RPMI8226 (cell line): Measurements from ENCODE around the gene BRCC3.
"Not testable (repeated sequence)": the region's sequence is repeated elsewhere in the genome, so short reads cannot be mapped to it uniquely, and the experiment has no call there.

Experiments used
- DNase-seq: peaks from one replicate; pipeline ENCODE4 v3.0.0-alpha.2; 2015

The BRCC3 gene

GRCh38 chrX:155061760-155062159 lies 9.5 kb upstream of the BRCC3 start:
- DNase-seq, result no peak

- no peak for DNase-seq
Observed at GRCh38 chrX:155065035-155065734, 6.1 kb upstream of the BRCC3 start.

DNA sequence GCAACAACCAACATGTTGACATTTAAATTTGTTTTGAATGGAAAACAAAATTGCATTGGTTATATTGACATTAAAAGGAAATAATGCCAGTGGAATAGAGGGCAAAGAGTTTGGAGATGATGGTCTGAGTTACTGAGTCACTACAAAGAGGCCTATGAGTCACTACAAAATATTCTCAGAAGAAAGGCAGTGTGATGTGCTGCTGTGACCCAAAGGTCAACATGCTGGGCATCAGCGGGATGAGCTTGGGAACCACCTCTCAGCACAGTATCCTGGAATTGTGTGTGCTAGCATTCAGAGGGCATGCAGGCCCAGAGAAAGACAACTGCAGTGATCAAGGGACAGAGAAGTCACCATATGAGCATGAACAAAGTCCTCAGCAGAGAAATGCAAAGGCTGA lies 3.1 kb upstream of the BRCC3 start:
- no peak for DNase-seq

DNA sequence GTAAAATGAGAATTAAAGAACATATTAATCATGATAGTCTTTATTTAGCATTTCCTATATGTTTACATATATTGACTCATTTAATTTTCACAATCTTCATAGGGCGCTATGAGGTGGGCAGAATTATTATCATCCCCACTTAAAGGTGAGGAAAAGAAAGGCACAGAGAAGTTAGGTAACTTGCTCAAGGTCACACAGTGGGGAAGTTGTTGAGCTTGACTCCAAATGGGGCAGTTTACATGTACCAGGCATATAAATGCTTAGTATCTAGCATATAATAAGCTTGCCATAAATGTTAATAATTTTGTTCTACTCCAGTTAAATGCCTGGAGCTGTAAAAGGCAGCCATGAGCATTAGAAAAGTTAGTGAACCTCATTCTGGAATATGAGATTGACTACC lies 1.9 kb upstream of the BRCC3 start:
- DNase-seq, result no peak

DNA sequence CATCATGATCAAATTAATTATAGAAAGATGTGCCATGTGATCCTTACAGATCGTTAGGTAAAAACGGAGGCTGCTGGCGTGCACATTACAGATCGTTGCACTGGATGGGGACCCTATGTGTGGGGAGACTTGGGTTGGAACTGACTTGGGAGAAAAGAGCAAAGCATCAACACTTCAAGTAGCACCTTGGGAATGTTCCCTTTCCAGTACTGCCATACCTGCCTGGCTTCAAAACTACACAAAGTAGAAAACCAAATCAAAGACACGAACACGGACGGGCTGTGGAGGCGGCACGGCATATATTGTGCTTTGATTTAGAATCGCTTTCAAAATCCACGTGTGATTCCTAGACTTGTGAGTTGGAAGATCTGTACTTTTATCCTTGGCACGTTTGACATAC lies 1.3 kb upstream of the BRCC3 start:
- DNase-seq, result peak; percentile 8

- DNase-seq, result no peak
Observed at GRCh38 chrX:155070663-155070974, 689 bp upstream of the BRCC3 start.

- DNase-seq, result peak; percentile 36
Observed at GRCh38 chrX:155071694-155072280, 479 bp downstream of the BRCC3 start.

DNA sequence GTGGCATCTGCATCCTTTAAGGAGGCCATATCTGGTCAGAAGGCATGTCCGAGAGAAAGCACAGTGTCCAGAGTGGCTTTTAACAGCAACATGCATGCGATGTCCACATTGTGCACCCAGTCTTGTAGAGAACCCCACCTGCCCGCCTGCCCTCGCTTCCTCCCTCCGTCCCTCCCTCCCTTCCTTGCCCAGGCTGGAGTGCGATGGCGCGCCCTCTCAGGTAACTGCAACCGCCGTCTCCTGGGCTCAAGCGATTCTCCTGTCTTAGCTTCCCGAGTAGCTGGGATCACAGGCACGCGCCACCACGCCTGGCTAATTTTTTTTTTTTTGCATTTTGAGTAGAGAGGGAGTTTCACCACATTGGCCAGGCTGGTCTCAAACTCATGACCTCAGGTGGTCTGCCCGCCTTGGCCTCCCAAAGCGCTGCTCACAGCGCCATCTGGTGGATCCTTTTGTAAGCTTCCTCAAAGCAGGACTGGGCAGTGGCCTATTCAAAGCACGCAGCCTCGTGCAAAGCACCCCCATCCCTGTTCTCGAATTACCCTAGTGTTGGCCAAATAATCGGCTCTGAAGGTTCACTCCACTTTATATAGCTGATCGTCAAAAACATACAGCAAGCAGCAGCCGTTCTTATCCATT lies 15.0 kb downstream of the BRCC3 start:
- DNase-seq, result peak; percentile 16

GRCh38 chrX:155086961-155087735 lies 15.8 kb downstream of the BRCC3 start:
- no peak for DNase-seq

GRCh38 chrX:155094468-155095061 lies 23.3 kb downstream of the BRCC3 start:
- peak; percentile 43 for DNase-seq

DNA sequence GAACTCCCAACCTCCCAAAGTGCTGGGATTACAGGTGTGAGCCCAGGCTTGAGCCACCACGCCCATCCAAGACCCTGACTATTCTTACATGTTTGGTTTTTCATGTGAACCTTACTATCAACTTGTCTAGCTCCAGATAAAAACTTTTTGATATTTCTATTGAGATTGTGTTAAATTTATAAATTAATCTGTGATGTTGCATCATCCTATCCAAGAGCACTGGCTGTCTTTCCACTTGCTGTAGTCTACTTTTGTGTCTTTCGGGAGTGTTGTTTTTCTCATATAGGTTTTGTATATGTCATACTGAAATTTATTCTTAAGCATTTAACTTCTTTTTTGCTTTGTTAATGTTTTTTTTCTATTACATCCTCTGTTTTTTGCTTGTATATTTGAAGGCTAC lies 34.6 kb downstream of the BRCC3 start:
- DNase-seq, result no peak

DNA sequence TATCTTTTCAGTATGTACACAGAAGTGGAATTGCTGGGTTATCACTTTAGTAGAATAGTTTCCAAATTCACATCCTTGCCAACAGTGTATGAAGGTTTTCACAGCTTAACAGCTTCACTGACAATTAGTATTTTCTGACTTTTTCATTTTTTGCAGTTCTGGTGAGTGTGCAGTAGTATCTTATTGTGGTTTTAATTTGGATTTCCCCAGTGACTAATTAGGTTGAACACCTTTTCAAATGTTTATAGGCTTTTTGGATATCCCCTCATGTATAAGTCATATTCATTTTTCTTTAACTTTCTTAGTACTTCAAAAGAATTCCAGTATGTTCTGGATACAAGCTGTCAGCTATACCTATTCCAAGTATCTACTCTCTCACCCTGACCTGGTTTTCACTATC lies 37.1 kb downstream of the BRCC3 start:
- DNase-seq, result no peak

- no peak for DNase-seq
Observed at GRCh38 chrX:155112171-155112570, 40.9 kb downstream of the BRCC3 start.

- no peak for DNase-seq
Observed at GRCh38 chrX:155113097-155113496, 41.8 kb downstream of the BRCC3 start.

- DNase-seq, result no peak
Observed at GRCh38 chrX:155115174-155115819, 44.0 kb downstream of the BRCC3 start.

- DNase-seq, result no peak
Observed at GRCh38 chrX:155127465-155127864, 56.2 kb downstream of the BRCC3 start.

DNA sequence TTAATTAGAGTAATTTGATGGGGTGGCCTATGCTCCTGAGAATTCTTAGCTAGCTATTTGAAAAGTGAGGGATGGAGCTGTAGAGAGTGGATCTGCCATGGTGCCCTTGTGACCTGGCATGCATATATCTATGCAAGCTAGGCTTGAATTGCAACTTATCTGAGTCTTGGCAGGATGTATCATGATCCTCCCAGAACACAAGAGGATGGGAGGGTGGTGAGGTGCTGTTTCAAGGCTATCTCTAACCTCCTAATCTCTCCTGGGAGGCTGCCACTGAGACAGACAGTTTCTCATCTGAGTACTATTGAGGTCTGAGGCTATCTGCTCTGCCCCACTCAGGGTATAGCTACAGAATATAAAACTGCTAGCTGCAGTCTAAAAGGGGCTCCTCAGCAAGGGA lies 56.6 kb downstream of the BRCC3 start:
- no peak for DNase-seq

DNA sequence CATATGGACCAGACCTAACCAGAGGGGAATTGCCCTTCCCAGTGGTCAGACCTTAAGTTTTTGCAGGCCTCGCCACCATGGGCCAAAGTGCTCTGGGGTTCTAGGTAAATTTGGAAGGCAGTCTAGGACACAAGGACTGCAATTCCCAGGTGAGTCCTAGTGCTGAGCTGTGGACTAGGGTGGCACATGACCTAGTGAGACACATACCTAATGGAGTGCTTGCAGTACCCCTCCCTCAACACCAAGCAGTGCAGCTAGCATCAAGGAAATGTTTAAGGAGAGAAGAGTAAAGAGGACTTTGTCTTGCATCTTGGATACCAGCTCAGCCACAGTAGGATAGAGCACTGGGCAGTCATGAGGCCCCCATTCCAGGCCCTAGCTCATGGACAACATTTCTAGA lies 60.8 kb downstream of the BRCC3 start:
- DNase-seq, result no peak

DNA sequence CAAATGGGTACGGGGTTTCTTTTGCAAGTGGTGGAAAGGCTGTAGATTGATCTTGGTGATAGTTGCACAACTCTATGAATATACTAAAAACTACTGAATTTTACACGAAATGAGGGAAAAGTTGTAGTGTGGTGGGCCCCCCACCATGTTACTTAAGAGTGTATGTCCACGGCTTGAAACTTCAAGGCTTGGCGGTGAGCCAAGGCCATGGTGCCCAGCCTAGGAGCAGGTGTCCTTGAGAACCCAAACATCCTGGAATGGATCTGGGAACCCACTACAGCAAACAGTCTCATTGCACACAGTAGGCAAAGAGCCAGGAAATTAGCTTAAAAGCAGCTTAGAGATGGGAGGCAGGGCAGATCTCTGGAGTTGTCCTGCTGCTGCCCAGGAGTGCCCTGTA lies 62.9 kb downstream of the BRCC3 start:
- no peak for DNase-seq

DNA sequence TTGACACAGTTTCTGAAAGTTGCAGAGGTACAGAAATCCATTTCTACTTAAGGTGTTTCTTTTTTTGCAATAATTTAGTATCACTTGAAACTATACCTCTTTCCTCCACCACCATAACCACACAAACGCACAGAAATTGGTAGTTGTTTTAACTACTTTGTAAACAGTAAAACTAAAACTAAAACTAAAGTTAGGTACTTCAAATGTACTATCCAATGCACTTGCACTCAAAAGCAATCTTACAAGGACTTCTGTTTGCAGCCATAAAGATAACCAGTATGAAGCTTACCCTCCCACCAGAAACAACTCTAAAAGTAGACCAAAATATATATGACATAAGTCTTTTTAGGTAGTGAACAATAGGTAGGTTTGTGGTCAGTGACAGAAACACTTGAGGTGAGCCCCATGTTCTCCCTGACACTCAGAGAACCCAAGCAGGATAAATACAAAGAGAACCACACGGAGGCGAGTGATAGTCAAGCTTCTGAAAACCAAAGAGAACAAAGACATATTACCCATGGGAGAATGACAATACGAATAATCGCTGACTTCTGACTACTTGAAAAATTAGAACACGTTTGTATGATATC lies 72.7 kb downstream of the BRCC3 start:
- DNase-seq, result no peak

DNA sequence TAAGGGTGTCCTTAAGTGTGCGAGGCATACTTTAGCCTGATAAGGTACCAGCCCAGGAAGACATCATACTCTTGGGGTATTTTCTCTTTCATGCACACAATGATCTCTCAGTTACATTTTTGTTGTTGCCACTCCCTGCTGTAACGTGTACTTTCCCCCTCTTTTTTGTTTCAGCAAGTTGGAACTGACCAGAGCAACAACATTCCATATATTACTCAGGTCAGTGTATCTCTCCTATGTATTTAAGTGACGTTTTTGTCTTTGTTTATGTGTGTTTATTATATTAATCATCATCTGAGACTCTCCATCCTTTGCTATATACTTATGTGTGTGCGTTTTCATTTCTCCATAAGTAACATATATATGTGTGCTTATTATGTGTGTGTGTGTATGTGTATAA lies 73.6 kb downstream of the BRCC3 start:
- DNase-seq, result no peak

- DNase-seq, result not testable (repeated sequence)
Observed at GRCh38 chrX:155147612-155148011, 76.3 kb downstream of the BRCC3 start.

GRCh38 chrX:155148166-155148565 lies 76.9 kb downstream of the BRCC3 start:
- DNase-seq, result not testable (repeated sequence)
